GM12891 (cell line): ENCODE measurements around the gene PTBP2.

ENCODE experiments used
- PAX5 ChIP-seq: IDR thresholded peaks from 2 replicates; pipeline ENCODE4 v1.6.1; 2011; ENCODE audit warnings: low read length, moderate library complexity, mild to moderate bottlenecking; ENCODE audit not compliant: insufficient read depth, severe bottlenecking
- POLR2A ChIP-seq: IDR thresholded peaks from 2 replicates; pipeline ENCODE4 v1.6.1; 2011; ENCODE audit warnings: low read depth, low read length, control low read depth
- POLR2AphosphoS5 ChIP-seq: IDR thresholded peaks from 2 replicates; pipeline ENCODE4 v1.6.1; 2011; ENCODE audit warnings: low read depth, low read length, control low read depth
- POU2F2 ChIP-seq: IDR thresholded peaks from 2 replicates; pipeline ENCODE4 v1.6.1; 2011; ENCODE audit warnings: low read depth, mild to moderate bottlenecking, control low read depth, low read length, moderate library complexity
- SPI1 ChIP-seq: IDR thresholded peaks from 2 replicates; pipeline ENCODE4 v1.6.1; 2011; ENCODE audit warnings: low read depth, low read length, control low read depth

GRCh38 chr1:96843601-96844000 lies 122.0 kb downstream of the PTBP2 start:
- TF ChIP-seq POLR2A = no peak
- TF ChIP-seq POLR2AphosphoS5 = no peak
- TF ChIP-seq PAX5 = no peak
- TF ChIP-seq SPI1 = no peak
- no peak for TF ChIP-seq POU2F2
